ACHN (cell line): ENCODE data around the gene EDA.

Source experiments
- DNase-seq: peaks from one replicate; pipeline ENCODE4 v3.0.0-alpha.2; 2015
- in situ Hi-C: cut with HindIII; loops from 2 replicates; pipeline ENCODE4 v1.10.0; 2017; ENCODE audit warnings: low sequenced_read_pairs, low pct_ligation_motif_present, low pct_unique_long_range_greater_than_20kb

The EDA gene

GRCh38 chrX:70001708-70002341, 385.9 kb downstream of the EDA start:
- in situ Hi-C loops = no loop called here
- no peak for DNase-seq

GRCh38 chrX:70007946-70008345, 392.0 kb downstream of the EDA start:
- no peak for DNase-seq
- in situ Hi-C loops = no loop called here

- DNase-seq = no peak
- in situ Hi-C loops = no loop called here
Observed at GRCh38 chrX:70009049-70009448, 393.1 kb downstream of the EDA start.

GRCh38 chrX:70009970-70010369, 394.1 kb downstream of the EDA start:
- in situ Hi-C loops = no loop called here
- DNase-seq = no peak

GRCh38 chrX:70012756-70013155, 396.8 kb downstream of the EDA start:
- DNase-seq = no peak
- in situ Hi-C loops = no loop called here

- in situ Hi-C loops = no loop called here
- no peak for DNase-seq
Observed at GRCh38 chrX:70013466-70014381, 397.8 kb downstream of the EDA start.

- in situ Hi-C loops = no loop called here
- no peak for DNase-seq
Observed at GRCh38 chrX:70016513-70016912, 400.6 kb downstream of the EDA start.

- DNase-seq = no peak
- in situ Hi-C loops = no loop called here
Observed at GRCh38 chrX:70022616-70023015, 406.7 kb downstream of the EDA start.

GRCh38 chrX:70025464-70025863, 409.6 kb downstream of the EDA start:
- in situ Hi-C loops = no loop called here
- DNase-seq = no peak

- no peak for DNase-seq
- in situ Hi-C loops = no loop called here
Observed at GRCh38 chrX:70026112-70026850, 410.4 kb downstream of the EDA start.

GRCh38 chrX:70026851-70027200, 410.9 kb downstream of the EDA start:
- DNase-seq = no peak
- in situ Hi-C loops = no loop called here

- no peak for DNase-seq
- in situ Hi-C loops = no loop called here
Observed at GRCh38 chrX:70029863-70030262, 413.9 kb downstream of the EDA start.

GRCh38 chrX:70030301-70030767, 414.4 kb downstream of the EDA start:
- peak; percentile 39 for DNase-seq
- in situ Hi-C loops = no loop called here

GRCh38 chrX:70032792-70033191, 416.9 kb downstream of the EDA start:
- no peak for DNase-seq
- in situ Hi-C loops = no loop called here

- in situ Hi-C loops = no loop called here
- DNase-seq = peak; percentile 37
Observed at GRCh38 chrX:70033348-70034051, 417.6 kb downstream of the EDA start.

GRCh38 chrX:70034646-70035045, 418.7 kb downstream of the EDA start:
- DNase-seq = no peak
- in situ Hi-C loops = no loop called here

- no peak for DNase-seq
- in situ Hi-C loops = no loop called here
Observed at GRCh38 chrX:70038515-70038914, 422.6 kb downstream of the EDA start.

GRCh38 chrX:70038951-70039350, 423.0 kb downstream of the EDA start:
- in situ Hi-C loops = no loop called here
- DNase-seq = no peak

- in situ Hi-C loops = no loop called here
- no peak for DNase-seq
Observed at GRCh38 chrX:70039758-70040157, 423.8 kb downstream of the EDA start.
